ENCODE measurements around the gene TMEM101. TPM values are rescaled to one million over a fixed set of nuclear protein-coding genes. Genes with fewer than 3 reads are reported as not detected.

Gene TMEM101
- total and polyA plus RNA-seq, 10 of the 15 experiments (the other 5 are each of a cell fraction or from before 2014, with no cell fraction given), result 18.4 to 72.5 (median 35.9) TPM

GRCh38 chr17:44014437-44015172, at the start of gene TMEM101 (continued):
- TF ChIP-seq CBX5 (IDR thresholded peaks at IDR 0.05; ENCODE audit: low read depth) (no peak), E2F8 (IDR thresholded peaks at IDR 0.05; ENCODE audit: low read depth, partially characterized antibody) (peak; percentile 94), EZH2 (IDR thresholded peaks at IDR 0.05; ENCODE audit: borderline replicate concordance, control insufficient read depth, low read depth, low read length) (no peak), ZNF592 (IDR thresholded peaks at IDR 0.05) (no peak), BCL11A (IDR thresholded peaks at IDR 0.05; ENCODE audit: low read depth, low read length) (no peak), FOS (IDR thresholded peaks at IDR 0.05; ENCODE audit: borderline replicate concordance, extremely low read depth, insufficient read length) (no peak), POLR2A (IDR thresholded peaks at IDR 0.05; ENCODE audit: low read depth, low read length) (peak; percentile 90), EED (IDR thresholded peaks at IDR 0.05; ENCODE audit: low read depth) (no peak), BACH1 (IDR thresholded peaks at IDR 0.05; ENCODE audit: borderline replicate concordance) (no peak), ZNF24 (IDR thresholded peaks at IDR 0.05) (peak; percentile 68), SRF (IDR thresholded peaks at IDR 0.05; ENCODE audit: low read depth in 2 of 2, low read length in 2 of 2) (peak in 1 of 2 experiments; percentile 81; a peak in 2 of 4 replicates), ZBED1 (IDR thresholded peaks at IDR 0.05; ENCODE audit: borderline replicate concordance) (no peak), ZBTB40 (IDR thresholded peaks at IDR 0.05; ENCODE audit: borderline replicate concordance) (peak; percentile 99), KDM1A (IDR thresholded peaks at IDR 0.05; ENCODE audit: borderline replicate concordance) (no peak), TBL1XR1 (IDR thresholded peaks at IDR 0.05; ENCODE audit: low read depth, low read length) (peak; percentile 94; the same call in 1 of the 2 replicates), YBX1 (IDR thresholded peaks at IDR 0.05) (no peak), RAD51 (IDR thresholded peaks at IDR 0.05) (no peak; the same call in 1 of the 2 replicates), NRF1 (conservative IDR thresholded peaks at IDR 0.05; ENCODE audit: low read depth, low read length) (peak; percentile 64), NFXL1 (IDR thresholded peaks at IDR 0.05; ENCODE audit: borderline replicate concordance) (no peak), PAX8 (IDR thresholded peaks at IDR 0.05) (no peak), LARP7 (IDR thresholded peaks at IDR 0.05) (peak; percentile 67; the same call in 1 of the 2 replicates)
